Measurements from ENCODE around the gene PPM1G.

DNA sequence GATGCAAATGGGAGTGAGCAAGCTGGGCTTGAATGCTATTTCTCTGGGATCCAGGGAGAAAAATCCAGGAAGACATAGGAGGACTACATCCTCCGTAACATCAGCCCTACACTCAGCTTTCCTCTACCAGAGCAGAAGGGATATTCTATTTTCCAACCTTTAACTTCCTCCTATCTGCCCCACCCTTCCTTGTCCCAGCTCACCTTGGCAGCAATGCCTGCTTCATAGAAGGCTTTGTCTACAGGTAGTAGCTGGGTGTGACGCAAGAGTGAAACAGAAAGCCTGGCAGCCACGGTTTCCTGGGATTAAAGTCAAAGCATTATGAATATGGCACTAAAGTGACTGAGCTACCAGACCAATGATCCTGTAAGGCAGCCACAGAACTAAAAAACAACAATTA lies 36.7 kb upstream of the PPM1G start:
- TF ChIP-seq, protein P1, sequence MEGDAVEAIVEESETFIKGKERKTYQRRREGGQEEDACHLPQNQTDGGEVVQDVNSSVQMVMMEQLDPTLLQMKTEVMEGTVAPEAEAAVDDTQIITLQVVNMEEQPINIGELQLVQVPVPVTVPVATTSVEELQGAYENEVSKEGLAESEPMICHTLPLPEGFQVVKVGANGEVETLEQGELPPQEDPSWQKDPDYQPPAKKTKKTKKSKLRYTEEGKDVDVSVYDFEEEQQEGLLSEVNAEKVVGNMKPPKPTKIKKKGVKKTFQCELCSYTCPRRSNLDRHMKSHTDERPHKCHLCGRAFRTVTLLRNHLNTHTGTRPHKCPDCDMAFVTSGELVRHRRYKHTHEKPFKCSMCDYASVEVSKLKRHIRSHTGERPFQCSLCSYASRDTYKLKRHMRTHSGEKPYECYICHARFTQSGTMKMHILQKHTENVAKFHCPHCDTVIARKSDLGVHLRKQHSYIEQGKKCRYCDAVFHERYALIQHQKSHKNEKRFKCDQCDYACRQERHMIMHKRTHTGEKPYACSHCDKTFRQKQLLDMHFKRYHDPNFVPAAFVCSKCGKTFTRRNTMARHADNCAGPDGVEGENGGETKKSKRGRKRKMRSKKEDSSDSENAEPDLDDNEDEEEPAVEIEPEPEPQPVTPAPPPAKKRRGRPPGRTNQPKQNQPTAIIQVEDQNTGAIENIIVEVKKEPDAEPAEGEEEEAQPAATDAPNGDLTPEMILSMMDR (IDR thresholded peaks at IDR 0.05): no peak
- no peak for TF ChIP-seq POLR2A (IDR thresholded peaks at IDR 0.05)
